HCT116 (cell line): ENCODE results near the gene POLR2J. TPM values are rescaled to one million over a fixed set of nuclear protein-coding genes. Genes with fewer than 3 reads are reported as not detected.

ENCODE experiments used
- ATAC-seq: fragments of 200-7000 bp; cut with Tn5 transposase; 2 replicates; pipeline ENCODE4 v1.9.1; 2020; ENCODE audit warnings: mild to moderate bottlenecking, moderate library complexity
- BruUV-seq: library from RNA; stranded (reverse); fragments of 400-500 nt; replicated peaks from 2 replicates; lab custom pipeline; 2021; lab: Mats Ljungman, UMichigan
- CTCF ChIA-PET: fragments of 300-600 bp; sonication (Branson Sonifier 250); formaldehyde crosslinking; loops from one replicate; lab custom pipeline; 2021; ENCODE audit warnings: antibody characterized with exemption; lab: Charles Lee
- POLR2A ChIA-PET: fragments of 300-600, 350-600 bp; sonication (Branson Sonifier 250); formaldehyde crosslinking; loops from one replicate; lab custom pipeline; 2021; ENCODE audit warnings: antibody characterized with exemption; lab: Charles Lee
- RAD21 ChIA-PET, 2 experiments: fragments of 300-600 bp; sonication (Branson Sonifier 250); formaldehyde crosslinking; loops; one replicate each; lab custom pipeline; 2023; ENCODE audit warnings: low total read pairs in 2 of 2; ENCODE audit not compliant: uncharacterized antibody in 2 of 2, unreplicated experiment in 2 of 2, low non-redundant PET in 1 of 2; lab: Charles Lee
- DNase-seq: peaks from one replicate; pipeline ENCODE4 v3.0.0-alpha.2; 2010; ENCODE audit warnings: low read depth, low spot score
- H2AFZ ChIP-seq: fragments of 200-600 bp; shearing (Covaris generic), sonication (generic); 2 replicates; pipeline ENCODE4 v1.6.1; 2017; ENCODE audit warnings: low read depth, mixed run types, mixed read lengths, antibody characterized with exemption, low read length; ENCODE audit not compliant: poor library complexity, severe bottlenecking
- H3K27ac ChIP-seq: 2 replicates; pipeline ENCODE4 v1.5.1; 2012; ENCODE audit warnings: low read depth, low read length
- H3K27me3 ChIP-seq: fragments of 200-600 bp; sonication (generic); 2 replicates; pipeline ENCODE4 v1.6.1; 2016; ENCODE audit warnings: mixed run types, low read length, mixed read lengths; ENCODE audit not compliant: insufficient read depth
- H3K36me3 ChIP-seq, 2 experiments: fragments of 200-500 bp in 1 of 2; fragments of 200-600 bp in 1 of 2; sonication (Bioruptor generic) in 1 of 2; sonication (generic) in 1 of 2; 2 replicates each; pipeline versions ENCODE4 v1.5.1 to v1.6.1; 2014 to 2016; ENCODE audit warnings: low read length in 2 of 2, inconsistent platforms in 1 of 2, mixed read lengths in 1 of 2, mixed run types in 1 of 2; ENCODE audit not compliant: insufficient read depth in 2 of 2, control insufficient read depth in 1 of 2
- H3K4me1 ChIP-seq, 2 experiments: fragments of 200-600 bp in 1 of 2; sonication (generic) in 1 of 2; 2 replicates each; pipeline versions ENCODE4 v1.5.1 to v1.6.1; 2012 to 2017; ENCODE audit warnings: low read length in 2 of 2, inconsistent platforms in 1 of 2, mild to moderate bottlenecking in 1 of 2, mixed read lengths in 1 of 2, mixed run types in 1 of 2, moderate library complexity in 1 of 2; ENCODE audit not compliant: insufficient read depth in 2 of 2, control insufficient read depth in 1 of 2
- H3K4me2 ChIP-seq: fragments of 200-600 bp; sonication (generic); 2 replicates; pipeline ENCODE4 v1.6.1; 2017; ENCODE audit warnings: mixed run types, low read length, mixed read lengths
- H3K4me3 ChIP-seq, 2 experiments: fragments of 200-600 bp in 1 of 2; sonication (generic) in 1 of 2; replicated peaks in 1 of 2; 2 replicates each; pipeline ENCODE4 v1.5.1; 2011 to 2016; ENCODE audit warnings: low read length in 2 of 2, control low read depth in 1 of 2, low read depth in 1 of 2, mild to moderate bottlenecking in 1 of 2, mixed read lengths in 1 of 2, mixed run types in 1 of 2
- H3K79me2 ChIP-seq: fragments of 200-600 bp; sonication (generic); 2 replicates; pipeline ENCODE4 v1.6.1; 2017; ENCODE audit warnings: mild to moderate bottlenecking, mixed run types, low read length, moderate library complexity, mixed read lengths; ENCODE audit not compliant: insufficient read depth
- H3K9ac ChIP-seq: fragments of 200-600 bp; sonication (generic); 2 replicates; pipeline ENCODE4 v1.6.1; 2016; ENCODE audit warnings: low read length, mixed read lengths
- H3K9me2 ChIP-seq: fragments of 200-600 bp; sonication (generic), shearing (Covaris generic); 2 replicates; pipeline ENCODE4 v1.6.1; 2017; ENCODE audit warnings: mixed run types, mild to moderate bottlenecking, moderate library complexity; ENCODE audit not compliant: insufficient read depth
- H3K9me3 ChIP-seq, 2 experiments: fragments of 200-500 bp in 1 of 2; fragments of 200-600 bp in 1 of 2; sonication (Bioruptor generic) in 1 of 2; sonication (generic) in 1 of 2; 2 replicates each; pipeline ENCODE4 v1.6.1; 2014 to 2017; ENCODE audit warnings: low read length in 2 of 2, mixed read lengths in 2 of 2, inconsistent platforms in 1 of 2, low read depth in 1 of 2, mild to moderate bottlenecking in 1 of 2, mixed run types in 1 of 2, moderate library complexity in 1 of 2; ENCODE audit not compliant: control insufficient read depth in 1 of 2, insufficient read depth in 1 of 2
- H4K20me1 ChIP-seq: fragments of 200-600 bp; sonication (generic), shearing (Covaris generic); 2 replicates; pipeline ENCODE4 v1.6.1; 2017; ENCODE audit warnings: mixed run types, mild to moderate bottlenecking, moderate library complexity; ENCODE audit not compliant: insufficient read depth
- ATF3 ChIP-seq: IDR thresholded peaks from 2 replicates; pipeline ENCODE4 v1.6.1; 2012
- ELF1 ChIP-seq: IDR thresholded peaks from 2 replicates; pipeline ENCODE4 v1.6.1; 2012; ENCODE audit warnings: low read depth, borderline replicate concordance
- ZFX ChIP-seq: fragments of 450-650 bp; IDR thresholded peaks from 2 replicates; pipeline ENCODE4 v1.6.1; 2017
- intact Hi-C: fragments of 100-400 bp; cut with micrococcal nuclease; formaldehyde crosslinking; loops from 2 replicates; pipeline ENCODE4 v1.10.0; 2022
- total RNA-seq: library from RNA; stranded (reverse); gene quantifications from one replicate; pipeline ENCODE4 v1.2.1, GENCODE V29; 2021; ENCODE audit not compliant: unreplicated experiment

Gene POLR2J
- total RNA-seq, 1 experiment from 2014 or later, result 54.9 TPM

DNA sequence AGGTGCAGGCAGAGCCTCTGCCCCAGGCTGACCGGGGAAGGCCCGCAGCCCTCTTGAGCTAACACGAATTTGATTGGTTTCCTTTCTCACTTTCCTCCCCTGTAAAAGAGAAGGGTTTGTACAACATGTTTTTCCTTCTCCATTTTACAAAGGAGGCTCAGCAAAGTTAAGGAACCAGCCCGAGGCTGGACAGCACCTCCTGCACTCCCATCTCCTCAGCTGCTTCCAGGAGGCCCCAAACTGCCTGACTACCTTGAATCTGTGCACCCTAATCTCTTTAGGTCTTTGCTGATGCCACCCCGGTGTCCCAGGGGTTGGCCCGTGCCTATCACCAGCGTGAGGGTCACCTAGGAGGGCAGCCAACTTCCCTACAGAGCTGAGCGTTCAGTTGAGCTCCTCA lies 18.3 kb downstream of the POLR2J start:
- Histone ChIP-seq H3K4me1 (peaks cover 23 to 34% of the 10 kb centered on the region in 2 experiments), H3K27me3 (no peaks in the 10 kb centered on the region), H4K20me1 (no peaks in the 10 kb centered on the region), H3K79me2 (peaks cover 36% of the 10 kb centered on the region), H3K4me3 (no peak overlapping the region), H3K9me3 (no peaks in the 10 kb centered on the region), H3K4me2 (no peak overlapping the region), H3K9ac (no peak overlapping the region), H3K9me2 (no peaks in the 10 kb centered on the region), H2AFZ (no peak overlapping the region), H3K27ac (no peak overlapping the region), H3K36me3 (peaks cover 0 to 4% of the 10 kb centered on the region in 2 experiments; a peak in 3 of 4 replicates)
- BruUV-seq, result no TSS peak
- RAD21 ChIA-PET, result no interaction called here
- no peak for TF ChIP-seq ATF3
- no peak for TF ChIP-seq ZFX
- no peak for DNase-seq
- intact Hi-C loops, result no loop called here
- CTCF ChIA-PET, result no interaction called here
- POLR2A ChIA-PET, result no interaction called here
- ATAC-seq, result no peak

GRCh38 chr7:102459221-102459844 lies 19.4 kb downstream of the POLR2J start:
- Histone ChIP-seq H3K4me1 (peaks cover 23 to 32% of the 10 kb centered on the region in 2 experiments), H3K4me2 (no peak overlapping the region), H2AFZ (no peak overlapping the region), H3K9ac (no peak overlapping the region), H3K9me2 (no peaks in the 10 kb centered on the region), H3K9me3 (no peaks in the 10 kb centered on the region), H3K36me3 (peaks cover 0 to 4% of the 10 kb centered on the region in 2 experiments; a peak in 3 of 4 replicates), H3K79me2 (peaks cover 29% of the 10 kb centered on the region), H3K27ac (no peak overlapping the region), H3K27me3 (no peaks in the 10 kb centered on the region), H4K20me1 (no peaks in the 10 kb centered on the region), H3K4me3 (no peak overlapping the region)
- POLR2A ChIA-PET, result no interaction called here
- DNase-seq, result no peak
- no TSS peak for BruUV-seq
- intact Hi-C loops, result no loop called here
- no peak for TF ChIP-seq ELF1
- RAD21 ChIA-PET, result no interaction called here
- CTCF ChIA-PET, result no interaction called here
- no peak for ATAC-seq
